SK-N-SH treated with all-trans-retinoic acid at 6 μM for 48 hours (cell line): ENCODE data around the gene SMCR8.

Source experiments
- ATAC-seq: fragments of 200-7000 bp; cut with Tn5 transposase; 3 replicates; pipeline ENCODE4 v1.9.1; 2020; ENCODE audit warnings: mild to moderate bottlenecking, moderate library complexity
- ARNTL ChIP-seq: fragments of 450-650 bp; formaldehyde crosslinking; IDR thresholded peaks from 2 replicates; pipeline ENCODE4 v1.5.0; 2020; ENCODE audit warnings: low read depth, mild to moderate bottlenecking, moderate library complexity, borderline replicate concordance
- BACH2 ChIP-seq: fragments of 250-450 bp; sonication (Bioruptor Pico); IDR thresholded peaks from 2 replicates; pipeline ENCODE4 v1.9.0; 2021; ENCODE audit warnings: mild to moderate bottlenecking, borderline replicate concordance
- CSDC2 ChIP-seq: fragments of 250-450 bp; sonication (Bioruptor Pico); IDR thresholded peaks from 2 replicates; pipeline ENCODE4 v1.5.0; 2020; ENCODE audit warnings: mild to moderate bottlenecking, moderate library complexity
- ESRRG ChIP-seq: fragments of 250-450 bp; sonication (Bioruptor Pico); IDR thresholded peaks from 2 replicates; pipeline ENCODE4 v1.6.1; 2021; ENCODE audit warnings: mild to moderate bottlenecking
- GLIS3 ChIP-seq: fragments of 250-450 bp; sonication (Bioruptor Pico); IDR thresholded peaks from 2 replicates; pipeline ENCODE4 v1.5.0; 2020; ENCODE audit warnings: mild to moderate bottlenecking, moderate library complexity
- ISL1 ChIP-seq: fragments of 250-450 bp; sonication (Bioruptor Pico); IDR thresholded peaks from 2 replicates; pipeline ENCODE4 v2.1.2; 2022; ENCODE audit warnings: mild to moderate bottlenecking, moderate library complexity
- OSR1 ChIP-seq: fragments of 250-450 bp; sonication (Bioruptor Pico); IDR thresholded peaks from 2 replicates; pipeline ENCODE4 v1.8.0; 2022; ENCODE audit warnings: moderate library complexity, mild to moderate bottlenecking, inconsistent platforms
- PPARA ChIP-seq: fragments of 250-450 bp; sonication (Bioruptor Pico); IDR thresholded peaks from 2 replicates; pipeline ENCODE4 v1.5.0; 2020; ENCODE audit warnings: mild to moderate bottlenecking, borderline replicate concordance
- SNAI2 ChIP-seq: fragments of 250-450 bp; sonication (Bioruptor Pico); IDR thresholded peaks from 2 replicates; pipeline ENCODE4 v1.5.0; 2020; ENCODE audit warnings: mild to moderate bottlenecking, moderate library complexity
- TCF4 ChIP-seq: fragments of 250-450 bp; sonication (Bioruptor Pico); IDR thresholded peaks from 2 replicates; pipeline ENCODE4 v1.8.0; 2021; ENCODE audit warnings: mild to moderate bottlenecking, moderate library complexity, borderline replicate concordance
- TOX ChIP-seq: fragments of 250-450 bp; sonication (Bioruptor Pico); IDR thresholded peaks from 2 replicates; pipeline ENCODE4 v1.8.0; 2021; ENCODE audit warnings: mild to moderate bottlenecking, moderate library complexity, borderline replicate concordance
- ZC3H10 ChIP-seq: fragments of 250-450 bp; sonication (Bioruptor Pico); IDR thresholded peaks from 2 replicates; pipeline ENCODE4 v1.5.1; 2021; ENCODE audit warnings: mild to moderate bottlenecking, moderate library complexity
- ZFP3 ChIP-seq: fragments of 250-450 bp; sonication (Bioruptor Pico); IDR thresholded peaks from 2 replicates; pipeline ENCODE4 v1.5.0; 2020; ENCODE audit warnings: mild to moderate bottlenecking, moderate library complexity
- ZNF8 ChIP-seq: fragments of 450-650 bp; formaldehyde crosslinking; IDR thresholded peaks from 2 replicates; pipeline ENCODE4 v1.5.0; 2020; ENCODE audit warnings: mild to moderate bottlenecking, moderate library complexity
- TF ChIP-seq, protein P1 (sequence below): fragments of 250-450 bp; sonication (Bioruptor Pico); IDR thresholded peaks from 2 replicates; pipeline ENCODE4 v1.5.1; 2020; ENCODE audit warnings: low read depth, mild to moderate bottlenecking, moderate library complexity
- TF ChIP-seq, protein P2 (sequence below): fragments of 250-450 bp; sonication (Bioruptor Pico); IDR thresholded peaks from 2 replicates; pipeline ENCODE4 v1.8.0; 2020; ENCODE audit warnings: mild to moderate bottlenecking, moderate library complexity, borderline replicate concordance
- TF ChIP-seq, protein P3 (sequence below): fragments of 250-450 bp; sonication (Bioruptor Pico); IDR thresholded peaks from 2 replicates; pipeline ENCODE4 v1.5.1; 2021; ENCODE audit warnings: mild to moderate bottlenecking, moderate library complexity
- TF ChIP-seq, protein P4 (sequence below): fragments of 250-450 bp; sonication (Bioruptor Pico); IDR thresholded peaks from 2 replicates; pipeline ENCODE4 v1.5.0; 2020; ENCODE audit warnings: mild to moderate bottlenecking, moderate library complexity

SMCR8 gene

DNA sequence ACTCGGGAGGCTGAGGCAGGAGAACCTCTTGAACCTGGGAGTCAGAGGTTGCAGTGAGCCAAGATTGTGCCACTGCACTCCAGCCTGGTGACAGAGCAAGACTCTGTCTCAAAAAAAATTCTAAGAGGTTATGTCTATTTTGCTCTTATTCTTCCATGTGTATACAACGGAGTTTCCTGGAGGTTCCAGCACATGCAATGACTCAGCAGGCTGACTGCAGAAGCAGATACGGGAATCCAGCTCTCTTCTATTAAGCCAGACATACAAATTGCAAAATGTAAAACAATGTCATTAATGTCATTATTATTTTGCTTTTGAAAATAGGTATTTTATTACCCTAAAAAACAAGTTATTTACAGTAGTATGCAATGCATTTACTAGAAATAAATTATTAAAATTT lies 36.2 kb upstream of the SMCR8 start:
- no peak for ATAC-seq
- TF ChIP-seq, protein P1, sequence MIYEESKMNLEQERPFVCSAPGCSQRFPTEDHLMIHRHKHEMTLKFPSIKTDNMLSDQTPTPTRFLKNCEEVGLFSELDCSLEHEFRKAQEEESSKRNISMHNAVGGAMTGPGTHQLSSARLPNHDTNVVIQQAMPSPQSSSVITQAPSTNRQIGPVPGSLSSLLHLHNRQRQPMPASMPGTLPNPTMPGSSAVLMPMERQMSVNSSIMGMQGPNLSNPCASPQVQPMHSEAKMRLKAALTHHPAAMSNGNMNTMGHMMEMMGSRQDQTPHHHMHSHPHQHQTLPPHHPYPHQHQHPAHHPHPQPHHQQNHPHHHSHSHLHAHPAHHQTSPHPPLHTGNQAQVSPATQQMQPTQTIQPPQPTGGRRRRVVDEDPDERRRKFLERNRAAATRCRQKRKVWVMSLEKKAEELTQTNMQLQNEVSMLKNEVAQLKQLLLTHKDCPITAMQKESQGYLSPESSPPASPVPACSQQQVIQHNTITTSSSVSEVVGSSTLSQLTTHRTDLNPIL: no peak

DNA sequence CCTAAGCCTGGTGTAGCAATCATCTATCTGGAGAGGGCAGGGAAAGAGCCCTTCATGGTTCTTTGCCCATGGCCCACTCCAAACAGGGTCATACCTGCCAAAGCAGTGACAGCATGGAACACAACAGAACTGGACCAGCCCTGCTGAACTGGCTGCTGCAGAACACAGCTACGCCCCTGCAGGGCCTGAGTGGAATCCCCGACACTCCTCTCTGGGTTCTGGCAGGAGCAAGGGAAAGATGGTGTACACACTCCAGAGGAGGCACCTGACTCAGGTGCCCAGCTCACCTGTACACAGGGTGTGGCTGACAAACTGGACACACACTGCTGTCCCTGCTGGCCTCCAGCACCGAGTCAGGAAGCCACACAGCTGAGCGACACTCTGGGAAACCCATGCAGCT lies 34.8 kb upstream of the SMCR8 start:
- TF ChIP-seq ZNF8 (CRISPR knock-in tag): no peak
- TF ChIP-seq ESRRG: no peak
- TF ChIP-seq GLIS3 (CRISPR knock-in tag): no peak
- no peak for TF ChIP-seq OSR1 (CRISPR knock-in tag)
- TF ChIP-seq TCF4: no peak
- TF ChIP-seq ARNTL (CRISPR knock-in tag): no peak

DNA sequence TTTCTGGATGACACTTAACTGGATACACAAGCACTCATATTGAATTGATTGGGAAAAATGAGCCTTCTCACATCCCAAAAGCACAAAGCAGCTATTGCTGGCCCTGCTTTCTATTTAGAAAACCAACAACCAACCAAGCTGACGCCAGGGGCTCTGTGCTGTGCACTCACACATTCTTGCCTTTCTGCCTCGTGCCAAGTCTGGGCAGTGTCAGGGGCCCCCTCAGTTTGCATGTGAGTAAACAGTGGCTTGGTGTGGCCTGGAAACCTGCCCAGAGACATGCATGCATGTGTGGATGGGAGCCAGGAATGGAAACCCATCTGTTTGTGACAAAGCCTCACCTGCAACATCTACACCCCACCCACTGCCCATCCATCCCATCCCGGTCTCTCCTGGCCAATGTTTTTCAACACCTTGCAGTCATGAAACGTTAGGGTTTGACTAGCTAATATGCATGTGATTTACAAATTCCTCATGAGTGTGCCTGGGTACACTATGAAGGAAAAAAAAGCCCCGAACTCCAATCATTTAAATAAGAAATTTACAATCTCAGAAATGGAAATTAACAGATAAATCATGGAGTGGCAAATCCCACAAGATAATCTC lies 34.2 kb upstream of the SMCR8 start:
- no peak for ATAC-seq
- TF ChIP-seq, protein P2, sequence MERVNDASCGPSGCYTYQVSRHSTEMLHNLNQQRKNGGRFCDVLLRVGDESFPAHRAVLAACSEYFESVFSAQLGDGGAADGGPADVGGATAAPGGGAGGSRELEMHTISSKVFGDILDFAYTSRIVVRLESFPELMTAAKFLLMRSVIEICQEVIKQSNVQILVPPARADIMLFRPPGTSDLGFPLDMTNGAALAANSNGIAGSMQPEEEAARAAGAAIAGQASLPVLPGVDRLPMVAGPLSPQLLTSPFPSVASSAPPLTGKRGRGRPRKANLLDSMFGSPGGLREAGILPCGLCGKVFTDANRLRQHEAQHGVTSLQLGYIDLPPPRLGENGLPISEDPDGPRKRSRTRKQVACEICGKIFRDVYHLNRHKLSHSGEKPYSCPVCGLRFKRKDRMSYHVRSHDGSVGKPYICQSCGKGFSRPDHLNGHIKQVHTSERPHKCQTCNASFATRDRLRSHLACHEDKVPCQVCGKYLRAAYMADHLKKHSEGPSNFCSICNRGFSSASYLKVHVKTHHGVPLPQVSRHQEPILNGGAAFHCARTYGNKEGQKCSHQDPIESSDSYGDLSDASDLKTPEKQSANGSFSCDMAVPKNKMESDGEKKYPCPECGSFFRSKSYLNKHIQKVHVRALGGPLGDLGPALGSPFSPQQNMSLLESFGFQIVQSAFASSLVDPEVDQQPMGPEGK: no peak
- TF ChIP-seq ZFP3: no peak
- TF ChIP-seq GLIS3 (CRISPR knock-in tag): no peak
- no peak for TF ChIP-seq BACH2 (CRISPR knock-in tag)

More for the DNA sequence above, 34.8 kb upstream of the SMCR8 start:
- ATAC-seq: no peak

DNA sequence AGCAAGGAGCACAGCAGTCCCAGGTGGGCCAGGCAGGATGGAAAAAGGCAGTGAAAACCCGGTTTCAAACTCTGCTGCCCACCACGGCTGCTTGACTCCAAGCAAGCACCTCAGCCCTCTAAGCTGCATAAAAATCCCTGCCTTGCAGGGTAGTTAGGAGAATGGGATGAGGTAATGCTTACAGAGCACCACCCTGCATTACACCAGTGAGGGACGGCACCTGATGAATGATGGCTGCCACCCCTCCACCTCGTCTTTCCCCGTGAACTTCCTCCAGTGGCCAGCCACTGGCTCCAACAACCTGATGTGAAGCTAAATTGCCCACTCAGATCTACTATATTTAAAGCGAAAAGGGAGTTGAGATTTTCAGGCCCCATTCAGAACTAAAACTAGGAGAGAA lies 33.3 kb upstream of the SMCR8 start:
- TF ChIP-seq BACH2 (CRISPR knock-in tag) (no peak), ISL1 (CRISPR knock-in tag) (no peak), PPARA (CRISPR knock-in tag) (no peak), ZC3H10 (CRISPR knock-in tag) (no peak), ESRRG (no peak)
- TF ChIP-seq, protein P2: no peak
- ATAC-seq: no peak

DNA sequence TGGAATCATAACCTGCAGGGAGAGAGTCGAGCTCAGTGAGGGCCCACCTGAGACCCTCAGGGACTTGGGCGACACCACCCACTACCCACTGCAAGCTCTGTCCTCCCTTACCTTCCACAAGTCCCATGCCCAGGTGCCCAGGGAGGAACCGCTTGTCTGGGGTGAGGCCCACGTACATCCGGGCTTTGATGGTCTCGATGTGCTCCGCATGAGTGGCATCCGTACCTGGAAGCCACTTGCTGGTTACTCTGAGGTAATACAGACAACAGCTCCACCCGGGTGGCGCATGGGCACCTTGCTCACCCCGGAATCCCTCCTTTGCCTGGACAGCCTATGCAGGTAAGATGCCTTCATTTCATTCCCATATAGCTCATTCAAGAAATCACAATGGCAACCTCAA lies 29.8 kb upstream of the SMCR8 start:
- TF ChIP-seq TOX (CRISPR knock-in tag): no peak
- ATAC-seq: no peak

DNA sequence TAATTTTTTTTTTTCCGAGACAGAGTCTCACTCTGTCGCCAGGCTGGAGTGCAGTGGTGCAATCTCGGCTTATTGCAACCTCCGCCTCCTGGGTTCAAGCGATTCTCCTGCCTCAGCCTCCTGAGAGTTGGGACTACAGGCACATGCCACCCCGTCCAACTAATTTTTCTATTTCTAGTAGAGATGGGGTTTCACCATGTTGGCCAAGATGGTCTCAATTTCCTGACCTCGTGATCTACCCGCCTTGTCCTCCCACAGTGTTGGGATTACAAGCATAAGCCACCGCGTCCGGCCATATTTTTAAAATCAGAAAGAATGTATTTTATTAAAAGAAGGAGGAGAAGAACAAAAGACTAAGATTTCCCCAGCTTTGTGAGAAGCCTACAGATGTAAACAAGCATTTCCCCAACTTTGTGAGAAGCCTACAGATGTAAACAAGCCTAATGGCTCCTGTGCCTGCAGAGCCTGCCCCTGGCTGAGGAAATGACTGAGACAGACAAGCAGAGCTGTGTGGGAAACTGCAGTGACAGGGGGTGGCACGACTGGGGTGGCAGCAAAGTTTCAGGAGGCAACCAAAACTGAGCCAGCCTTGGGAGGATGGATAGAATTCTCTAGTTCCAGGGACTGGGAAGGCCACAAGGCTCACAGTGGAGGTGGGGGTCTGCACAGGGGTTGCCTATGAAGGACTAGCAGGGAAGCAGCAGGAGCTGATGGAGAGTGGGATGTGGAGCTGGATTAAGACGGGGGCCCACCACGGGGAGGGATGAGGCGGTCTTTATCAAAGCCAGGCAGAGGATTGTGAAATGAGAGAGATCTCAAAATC lies 23.2 kb upstream of the SMCR8 start:
- no peak for ATAC-seq
- no peak for TF ChIP-seq SNAI2 (CRISPR knock-in tag)
- TF ChIP-seq, protein P3, sequence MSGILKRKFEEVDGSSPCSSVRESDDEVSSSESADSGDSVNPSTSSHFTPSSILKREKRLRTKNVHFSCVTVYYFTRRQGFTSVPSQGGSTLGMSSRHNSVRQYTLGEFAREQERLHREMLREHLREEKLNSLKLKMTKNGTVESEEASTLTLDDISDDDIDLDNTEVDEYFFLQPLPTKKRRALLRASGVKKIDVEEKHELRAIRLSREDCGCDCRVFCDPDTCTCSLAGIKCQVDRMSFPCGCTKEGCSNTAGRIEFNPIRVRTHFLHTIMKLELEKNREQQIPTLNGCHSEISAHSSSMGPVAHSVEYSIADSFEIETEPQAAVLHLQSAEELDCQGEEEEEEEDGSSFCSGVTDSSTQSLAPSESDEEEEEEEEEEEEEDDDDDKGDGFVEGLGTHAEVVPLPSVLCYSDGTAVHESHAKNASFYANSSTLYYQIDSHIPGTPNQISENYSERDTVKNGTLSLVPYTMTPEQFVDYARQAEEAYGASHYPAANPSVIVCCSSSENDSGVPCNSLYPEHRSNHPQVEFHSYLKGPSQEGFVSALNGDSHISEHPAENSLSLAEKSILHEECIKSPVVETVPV: no peak
- TF ChIP-seq, protein P2: no peak
- no peak for TF ChIP-seq BACH2 (CRISPR knock-in tag)
- TF ChIP-seq ESRRG: no peak
- no peak for TF ChIP-seq ZFP3
- TF ChIP-seq ARNTL (CRISPR knock-in tag): no peak
- TF ChIP-seq, protein P1: no peak
- TF ChIP-seq CSDC2 (CRISPR knock-in tag): no peak
- TF ChIP-seq GLIS3 (CRISPR knock-in tag): no peak
- TF ChIP-seq ZNF8 (CRISPR knock-in tag): no peak
- no peak for TF ChIP-seq ZC3H10 (CRISPR knock-in tag)
- TF ChIP-seq, protein P4, sequence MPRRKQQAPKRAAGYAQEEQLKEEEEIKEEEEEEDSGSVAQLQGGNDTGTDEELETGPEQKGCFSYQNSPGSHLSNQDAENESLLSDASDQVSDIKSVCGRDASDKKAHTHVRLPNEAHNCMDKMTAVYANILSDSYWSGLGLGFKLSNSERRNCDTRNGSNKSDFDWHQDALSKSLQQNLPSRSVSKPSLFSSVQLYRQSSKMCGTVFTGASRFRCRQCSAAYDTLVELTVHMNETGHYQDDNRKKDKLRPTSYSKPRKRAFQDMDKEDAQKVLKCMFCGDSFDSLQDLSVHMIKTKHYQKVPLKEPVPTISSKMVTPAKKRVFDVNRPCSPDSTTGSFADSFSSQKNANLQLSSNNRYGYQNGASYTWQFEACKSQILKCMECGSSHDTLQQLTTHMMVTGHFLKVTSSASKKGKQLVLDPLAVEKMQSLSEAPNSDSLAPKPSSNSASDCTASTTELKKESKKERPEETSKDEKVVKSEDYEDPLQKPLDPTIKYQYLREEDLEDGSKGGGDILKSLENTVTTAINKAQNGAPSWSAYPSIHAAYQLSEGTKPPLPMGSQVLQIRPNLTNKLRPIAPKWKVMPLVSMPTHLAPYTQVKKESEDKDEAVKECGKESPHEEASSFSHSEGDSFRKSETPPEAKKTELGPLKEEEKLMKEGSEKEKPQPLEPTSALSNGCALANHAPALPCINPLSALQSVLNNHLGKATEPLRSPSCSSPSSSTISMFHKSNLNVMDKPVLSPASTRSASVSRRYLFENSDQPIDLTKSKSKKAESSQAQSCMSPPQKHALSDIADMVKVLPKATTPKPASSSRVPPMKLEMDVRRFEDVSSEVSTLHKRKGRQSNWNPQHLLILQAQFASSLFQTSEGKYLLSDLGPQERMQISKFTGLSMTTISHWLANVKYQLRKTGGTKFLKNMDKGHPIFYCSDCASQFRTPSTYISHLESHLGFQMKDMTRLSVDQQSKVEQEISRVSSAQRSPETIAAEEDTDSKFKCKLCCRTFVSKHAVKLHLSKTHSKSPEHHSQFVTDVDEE (CRISPR knock-in tag): no peak
- no peak for TF ChIP-seq OSR1 (CRISPR knock-in tag)
